HG03103 (cell line): ENCODE data around the gene MAP3K13.
"Not testable (repeated sequence)": the region's sequence is repeated elsewhere in the genome, so short reads cannot be mapped to it uniquely, and the experiment has no call there.

ENCODE experiments used
- ATAC-seq: cut with Tn5 transposase; IDR thresholded peaks from one replicate; pipeline ENCODE4 v1.9.1; 2021; ENCODE audit warnings: low read depth; ENCODE audit not compliant: unreplicated experiment

The MAP3K13 gene

DNA sequence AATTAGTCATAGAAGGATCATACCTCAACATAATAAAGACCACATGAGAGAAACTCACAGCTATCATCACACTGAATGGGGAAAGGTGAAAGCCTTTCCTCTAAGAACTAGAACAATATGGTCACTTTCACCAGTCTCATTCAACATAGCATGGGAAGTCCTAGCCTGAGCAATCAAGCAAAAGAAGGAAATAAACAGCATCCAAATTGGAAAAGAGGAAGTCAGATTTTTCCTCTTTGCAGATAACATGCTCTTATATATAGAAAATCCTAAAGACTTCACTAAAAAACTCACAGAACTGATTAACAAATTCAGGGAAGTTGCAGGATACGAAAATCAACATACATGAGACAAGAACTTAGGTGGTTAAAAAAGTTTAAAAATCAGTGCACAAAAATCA lies 24.7 kb downstream of the MAP3K13 start:
- no peak for ATAC-seq

DNA sequence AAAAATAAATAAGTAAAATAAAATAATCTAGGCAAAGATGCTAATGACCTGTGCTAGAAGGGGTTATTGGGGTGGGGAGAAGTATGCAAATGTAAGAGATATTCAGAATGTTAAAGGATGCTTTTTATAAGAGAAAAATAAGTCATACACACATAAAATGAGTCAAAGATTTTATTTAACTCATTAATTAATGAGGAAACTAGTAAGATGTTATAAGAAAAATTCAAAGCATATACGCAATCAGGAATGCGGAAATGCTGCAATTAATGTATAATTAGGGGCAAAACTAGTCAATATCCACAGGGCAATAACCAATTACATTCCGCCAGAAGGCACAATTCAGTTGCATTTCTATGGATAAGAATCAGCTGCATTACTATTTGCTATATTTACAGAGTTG lies 30.1 kb downstream of the MAP3K13 start:
- ATAC-seq, result no peak

DNA sequence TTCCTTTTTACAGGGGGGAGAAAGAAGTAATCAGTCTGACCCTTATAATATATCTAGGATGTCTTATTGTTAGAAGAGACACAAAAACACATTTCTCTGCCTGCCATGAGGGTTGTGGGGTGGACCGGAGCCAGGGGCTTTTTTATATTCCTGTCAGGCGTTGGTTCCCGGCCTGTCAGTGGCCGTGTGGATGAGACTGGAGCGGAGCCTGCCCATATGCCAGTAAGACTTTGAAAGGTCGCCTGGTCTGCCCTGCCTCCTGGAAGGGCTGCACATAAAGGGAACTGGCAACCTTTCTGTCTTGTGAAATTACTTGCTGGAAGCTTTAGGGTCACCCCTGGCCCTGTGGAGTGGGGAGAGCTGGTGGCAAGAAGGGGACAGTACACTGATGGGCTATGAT lies 34.7 kb downstream of the MAP3K13 start:
- ATAC-seq, result no peak

DNA sequence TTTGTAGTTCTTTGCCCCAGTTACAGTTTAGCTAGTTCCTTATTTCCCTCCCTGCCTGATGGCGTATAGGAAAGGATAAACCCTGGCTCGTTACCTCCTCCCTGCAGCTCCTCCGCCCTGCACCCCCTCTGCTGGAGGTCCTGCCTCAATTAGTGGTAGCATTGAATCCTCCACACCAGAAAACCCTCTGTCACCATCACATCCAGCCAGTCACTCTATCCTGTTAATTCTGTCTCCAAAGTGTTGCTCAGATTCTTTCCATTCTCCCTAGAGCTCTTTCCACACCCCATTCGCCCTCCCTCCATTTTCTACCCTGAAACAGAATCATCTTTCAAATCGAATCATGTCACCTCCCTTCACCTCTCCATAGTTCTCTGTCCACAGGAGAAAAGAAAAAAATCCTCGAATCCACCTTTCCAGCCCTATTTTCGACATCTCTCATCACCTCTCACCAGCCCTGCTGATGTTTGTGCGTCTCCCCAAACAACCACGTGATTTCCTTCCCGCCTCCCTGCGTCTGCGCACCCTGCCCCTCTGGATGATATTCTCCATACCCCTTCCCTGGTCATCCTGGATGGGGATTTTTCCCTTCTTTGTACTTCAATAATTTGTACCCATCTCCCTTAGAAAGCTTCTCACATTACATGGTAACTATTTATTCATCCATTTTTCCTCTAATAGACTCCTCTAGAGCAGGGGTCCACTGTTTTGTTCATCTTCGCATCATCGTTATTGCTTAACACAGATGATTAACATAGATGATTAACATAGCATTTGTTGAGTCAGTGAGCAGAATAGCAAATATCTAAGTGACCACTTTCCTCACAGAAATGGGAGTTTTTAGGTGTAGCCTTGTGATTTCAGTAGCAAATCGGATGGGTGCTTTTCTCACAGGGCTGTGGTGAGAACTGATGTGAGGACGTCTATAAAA lies 37.1 kb downstream of the MAP3K13 start:
- ATAC-seq, result no peak

DNA sequence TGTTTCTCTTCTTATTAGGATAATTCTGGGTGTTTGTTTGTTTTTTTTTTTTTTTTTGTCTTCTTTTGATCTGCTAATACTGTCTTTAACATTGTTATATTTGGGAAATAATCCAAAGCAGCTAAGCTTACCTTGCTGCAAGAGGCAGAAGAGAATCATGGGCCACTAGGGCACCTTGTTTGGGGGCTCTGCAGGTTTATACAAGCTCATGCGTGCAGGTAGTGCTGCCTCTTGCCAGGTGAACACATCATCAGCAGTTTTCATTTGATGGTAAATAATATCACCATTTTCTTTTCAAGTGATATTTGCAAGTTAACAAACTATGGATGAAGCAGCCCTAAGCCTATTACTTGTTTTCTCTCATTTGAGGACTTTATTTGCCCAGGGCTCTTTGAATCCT lies 37.9 kb downstream of the MAP3K13 start:
- ATAC-seq, result no peak

DNA sequence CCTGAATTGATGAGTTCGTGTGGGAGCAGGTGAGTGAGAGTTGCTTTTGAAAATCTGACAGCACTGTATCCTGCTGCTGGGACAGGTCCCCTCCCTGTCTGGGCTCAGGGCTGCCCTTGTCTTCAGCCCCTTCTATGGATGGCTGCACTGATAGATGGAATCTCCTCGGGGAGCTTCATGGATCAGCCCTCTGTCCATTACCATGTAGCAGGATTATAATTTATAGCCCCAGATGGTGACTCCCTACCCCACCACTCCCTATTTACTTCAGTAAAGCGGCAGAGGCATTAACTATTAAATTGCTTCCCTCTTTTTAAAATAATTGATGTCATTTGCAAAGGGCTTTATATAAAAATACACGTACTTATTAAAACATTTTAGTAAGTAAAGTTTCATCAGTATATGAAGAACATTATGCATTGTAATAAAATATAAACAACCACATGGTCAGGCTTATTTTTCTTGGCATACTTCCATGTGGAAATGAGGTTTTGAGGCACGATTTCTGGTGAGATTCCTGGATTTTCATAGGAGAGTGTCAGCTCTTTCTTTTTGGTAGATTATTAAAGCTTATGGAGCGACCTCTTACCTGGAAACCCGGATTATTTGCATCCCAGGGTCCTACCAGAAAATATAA lies 38.5 kb downstream of the MAP3K13 start:
- ATAC-seq, result no peak

DNA sequence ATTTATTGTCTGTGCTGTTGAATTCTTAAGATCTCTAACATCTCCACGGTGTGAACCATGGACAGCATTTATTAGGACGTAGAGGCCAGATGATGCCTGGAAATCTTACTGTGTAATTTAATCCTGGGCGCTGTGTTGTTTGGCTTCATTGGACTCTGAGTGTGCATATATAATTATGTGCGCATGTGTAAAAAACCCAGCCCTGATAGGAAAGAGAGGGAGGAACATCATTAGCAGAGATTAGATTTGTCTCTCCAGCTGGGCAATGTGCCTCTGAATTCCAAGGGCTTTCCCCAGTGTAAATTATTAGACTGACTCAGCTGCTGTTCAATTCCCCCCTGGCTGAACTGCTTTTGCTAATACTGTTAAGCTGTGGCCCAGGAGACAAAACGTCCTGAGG lies 39.6 kb downstream of the MAP3K13 start:
- ATAC-seq, result no peak

DNA sequence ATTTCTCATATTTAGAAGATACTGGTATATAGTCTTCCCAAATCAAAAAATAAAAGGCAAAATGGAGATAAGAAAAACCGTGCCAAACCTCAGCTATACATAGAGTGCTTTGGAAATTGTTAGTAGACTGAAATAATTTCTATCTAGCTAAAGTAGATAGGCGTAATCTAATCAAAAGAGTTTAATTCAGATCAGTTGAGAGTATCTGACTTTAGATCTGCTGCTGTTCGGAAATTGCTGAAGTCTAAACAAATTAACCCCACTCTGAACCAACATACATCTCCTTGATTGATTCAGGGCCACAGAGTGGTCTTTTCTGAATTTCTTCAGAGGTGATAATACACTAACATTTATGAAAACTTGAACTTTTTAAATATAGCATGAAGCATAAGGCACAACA lies 40.1 kb downstream of the MAP3K13 start:
- no peak for ATAC-seq

DNA sequence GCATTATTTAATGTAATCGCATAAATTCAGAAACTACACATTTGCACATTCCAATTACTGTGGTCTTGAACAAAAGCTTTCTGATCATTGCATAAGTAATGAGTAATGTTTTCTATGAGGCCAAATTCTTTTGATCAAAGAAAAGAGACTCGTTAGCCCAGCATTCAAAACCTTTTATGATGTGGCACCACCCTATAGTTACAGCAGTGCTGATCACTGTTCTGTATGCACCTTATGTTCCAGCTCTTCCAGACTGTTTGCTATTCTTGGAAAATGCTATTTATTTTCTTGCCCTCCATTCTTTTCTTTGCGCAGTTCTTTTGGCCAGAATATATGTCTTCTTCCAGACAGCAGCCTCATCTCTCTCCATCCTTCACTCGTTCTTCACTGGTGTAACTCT lies 42.3 kb downstream of the MAP3K13 start:
- ATAC-seq, result no peak

DNA sequence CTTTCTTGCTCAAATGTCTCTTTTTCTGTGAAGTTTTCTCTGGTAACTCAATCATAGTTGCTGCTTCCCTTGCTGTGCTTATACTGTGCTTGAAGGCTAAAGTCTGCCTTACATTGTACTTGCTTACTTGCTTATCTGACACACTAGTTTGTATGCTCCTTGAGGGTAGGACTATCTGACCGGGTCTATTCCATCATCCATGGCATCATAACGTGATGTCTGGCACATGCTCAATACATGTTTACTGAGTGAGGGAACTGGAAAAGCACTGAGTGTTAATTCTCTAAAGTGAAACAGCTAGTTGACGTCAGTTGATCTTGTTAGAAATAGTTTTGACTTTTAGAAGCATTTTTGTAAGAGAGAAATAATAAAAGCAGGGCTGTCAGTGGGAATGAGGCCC lies 42.7 kb downstream of the MAP3K13 start:
- ATAC-seq, result no peak

DNA sequence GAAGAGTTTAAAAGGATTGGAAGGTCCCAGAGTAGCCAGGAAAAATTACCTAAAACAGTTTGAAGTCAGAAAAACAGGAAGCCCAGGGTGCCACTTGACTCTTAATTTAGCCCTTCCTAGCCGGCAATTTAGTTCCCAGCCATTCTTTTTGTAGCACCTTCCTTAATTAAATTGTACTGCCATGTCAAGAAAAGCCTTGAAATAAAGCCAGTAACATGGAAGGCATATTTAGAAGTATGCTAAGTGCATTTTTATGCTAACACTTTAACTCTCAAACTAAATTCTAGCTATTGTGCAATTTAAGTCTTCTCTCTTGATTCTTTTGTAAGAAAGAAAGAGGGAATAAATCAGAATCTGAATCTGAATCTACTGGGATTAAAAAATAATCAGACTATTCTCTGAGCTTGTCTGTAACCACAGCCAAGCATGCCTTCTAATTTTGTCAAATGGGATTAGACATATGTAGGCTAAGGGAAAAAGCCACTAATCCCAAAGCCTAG lies 43.2 kb downstream of the MAP3K13 start:
- ATAC-seq, result no peak

DNA sequence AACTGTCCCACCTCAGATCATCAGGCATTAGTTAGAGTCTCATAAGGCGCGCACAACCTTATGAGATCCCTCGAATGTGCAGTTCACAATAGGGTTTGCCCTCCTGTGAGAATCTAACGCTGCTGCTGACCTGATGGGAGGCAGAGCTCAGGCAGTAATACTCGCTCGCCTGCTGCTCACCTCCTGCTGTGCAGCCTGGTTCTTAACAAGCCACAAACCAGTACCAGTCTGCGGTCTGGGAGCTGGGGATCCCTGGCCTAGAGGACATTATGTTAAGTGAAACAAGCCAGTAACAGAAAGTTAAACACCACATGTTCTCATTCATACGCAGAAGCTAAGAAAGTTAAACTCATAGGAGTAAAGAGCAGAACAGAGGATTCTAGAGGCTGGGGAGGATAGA lies 47.0 kb downstream of the MAP3K13 start:
- ATAC-seq, result no peak

DNA sequence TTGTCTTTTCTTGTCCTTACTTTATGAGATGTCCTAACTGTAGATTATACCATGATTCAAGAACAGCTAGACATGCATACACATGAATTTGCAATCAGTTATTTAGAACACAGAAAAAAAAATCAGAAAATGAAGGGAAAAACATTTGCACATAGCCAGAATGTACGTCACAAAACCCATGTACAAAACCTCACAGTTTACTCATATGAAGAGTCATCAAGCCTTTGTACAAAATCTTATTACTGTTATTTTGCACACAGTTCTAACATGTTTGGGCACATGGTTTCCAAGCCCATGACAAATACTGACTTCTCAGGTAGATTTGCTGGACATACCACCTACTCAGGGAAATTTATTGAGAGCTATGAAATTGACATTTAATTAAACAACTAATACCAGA lies 48.2 kb downstream of the MAP3K13 start:
- ATAC-seq, result no peak

DNA sequence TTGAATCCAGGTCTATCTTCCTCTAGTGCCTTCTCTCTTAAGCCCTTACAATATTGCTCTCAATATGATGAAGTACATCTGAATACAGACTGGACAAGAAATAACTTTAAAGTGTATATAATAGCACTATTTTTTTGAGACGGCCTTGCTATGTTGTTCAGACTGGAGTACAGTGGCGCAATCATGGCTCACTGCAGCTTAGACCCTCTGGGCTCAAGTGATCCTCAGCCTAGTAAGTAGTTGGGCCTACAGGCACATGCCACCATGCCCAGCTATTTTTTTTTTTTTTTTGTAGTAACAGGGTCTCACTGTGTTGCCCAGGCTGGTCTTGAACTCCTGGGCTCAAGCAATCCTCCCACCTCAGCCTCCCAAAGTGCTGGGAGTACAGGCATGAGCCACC lies 53.6 kb downstream of the MAP3K13 start:
- ATAC-seq, result no peak

DNA sequence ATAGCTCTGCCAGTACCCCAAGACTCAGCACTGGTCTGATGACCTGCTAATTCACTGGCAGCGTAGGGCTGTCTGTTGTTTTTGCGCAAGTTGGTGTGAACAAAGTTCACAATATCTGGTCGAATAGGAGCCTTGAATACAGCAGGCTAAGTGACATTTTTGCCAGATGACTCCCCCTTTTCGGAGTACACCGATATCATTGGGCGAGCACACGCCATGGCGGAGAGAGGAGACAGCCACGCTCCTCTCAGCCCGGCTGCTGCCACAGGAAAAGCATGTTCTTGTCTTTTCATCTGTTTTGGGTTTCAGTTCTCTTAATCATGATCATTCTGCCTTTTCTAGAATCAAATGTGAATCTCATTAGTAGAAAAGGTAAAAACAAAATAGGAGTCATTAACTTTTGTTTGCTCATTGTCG lies 55.6 kb downstream of the MAP3K13 start:
- ATAC-seq, result not testable (repeated sequence)

DNA sequence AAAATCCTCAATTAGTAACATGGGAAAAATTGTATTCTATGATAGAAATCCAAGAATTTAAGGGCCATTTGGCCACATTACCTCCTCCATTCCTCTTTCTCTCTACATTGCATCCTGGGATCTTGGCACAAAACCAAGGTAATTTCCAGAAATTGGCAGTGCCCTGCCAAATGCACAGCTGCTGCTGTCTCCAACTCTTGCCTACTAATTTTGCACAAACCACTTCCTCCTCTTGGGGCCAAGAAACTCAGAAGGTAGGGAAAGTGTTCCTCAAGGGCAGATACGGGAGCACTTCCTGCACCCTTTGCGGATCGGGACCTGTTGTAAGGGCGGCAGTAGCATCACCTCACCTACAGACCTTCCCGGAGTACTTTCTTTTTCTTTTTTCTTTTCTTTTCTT lies 57.8 kb downstream of the MAP3K13 start:
- ATAC-seq, result no peak

DNA sequence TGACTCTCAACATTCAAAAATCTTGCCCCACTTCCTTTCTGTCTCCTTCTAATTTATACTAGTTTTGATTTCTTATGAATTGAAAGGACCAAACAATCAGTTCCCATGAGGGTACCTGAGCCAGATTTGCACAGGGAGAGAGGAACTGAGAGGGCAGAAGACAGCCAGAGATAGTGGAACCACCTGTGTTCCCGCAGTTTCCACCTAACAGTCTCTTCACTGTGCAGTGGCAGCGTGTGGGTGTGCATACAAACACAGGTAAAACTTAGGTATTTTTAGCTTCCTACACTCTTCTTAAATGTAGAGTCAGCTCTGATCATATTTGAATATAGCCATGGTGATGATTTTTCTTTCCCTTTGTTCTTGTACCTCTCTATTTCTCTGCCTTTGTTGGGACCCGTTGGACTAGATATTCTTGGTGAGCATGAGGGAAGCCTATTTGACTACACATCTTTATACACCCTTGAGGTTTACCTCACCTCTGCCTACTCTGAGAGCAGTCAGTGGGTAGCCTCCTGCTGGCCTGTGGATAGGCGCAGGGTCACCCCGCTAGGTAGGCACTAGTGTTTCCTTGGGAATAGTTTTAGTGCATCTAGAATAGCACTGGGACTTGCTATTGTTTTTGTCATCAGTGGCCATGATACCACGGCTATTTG lies 58.8 kb downstream of the MAP3K13 start:
- peak; percentile 55 for ATAC-seq

DNA sequence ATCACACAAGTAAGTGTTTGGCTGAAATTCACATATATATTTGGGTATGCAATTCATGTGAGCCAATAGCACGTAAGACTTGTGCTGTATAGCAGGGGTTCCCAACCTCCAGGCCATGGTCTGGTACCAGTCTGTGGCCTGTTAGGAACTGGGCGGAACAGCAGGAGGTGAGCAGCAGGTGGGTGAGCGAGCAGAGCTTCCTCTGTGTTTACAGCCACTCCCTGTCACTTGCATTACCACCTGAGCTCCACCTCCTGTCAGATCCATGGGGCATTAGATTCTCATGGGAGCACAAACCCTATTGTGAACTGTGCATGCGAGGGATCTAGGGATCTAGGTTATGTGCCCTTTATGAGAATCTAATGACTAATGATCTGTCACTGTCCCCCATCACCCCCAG lies 59.7 kb downstream of the MAP3K13 start:
- ATAC-seq, result no peak

DNA sequence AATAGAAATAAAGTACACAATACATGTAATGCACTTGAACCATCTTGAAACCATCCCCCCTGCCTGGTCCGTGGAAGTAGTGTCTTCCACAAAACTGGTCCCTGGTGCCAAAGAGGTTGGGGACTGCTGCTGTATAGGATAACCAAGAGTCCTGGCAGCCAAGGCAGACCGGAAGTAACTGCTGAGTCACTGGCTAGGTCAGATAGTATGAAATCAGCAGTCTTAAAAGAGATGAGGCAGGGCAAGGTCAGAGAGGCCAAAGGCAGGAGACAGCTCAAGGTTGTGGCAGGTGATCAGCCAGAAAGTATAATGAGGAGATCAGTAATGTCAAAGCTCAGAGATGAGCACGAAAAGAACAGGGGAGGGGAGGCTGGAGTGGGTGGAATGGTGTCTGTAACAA lies 60.2 kb downstream of the MAP3K13 start:
- ATAC-seq, result no peak

DNA sequence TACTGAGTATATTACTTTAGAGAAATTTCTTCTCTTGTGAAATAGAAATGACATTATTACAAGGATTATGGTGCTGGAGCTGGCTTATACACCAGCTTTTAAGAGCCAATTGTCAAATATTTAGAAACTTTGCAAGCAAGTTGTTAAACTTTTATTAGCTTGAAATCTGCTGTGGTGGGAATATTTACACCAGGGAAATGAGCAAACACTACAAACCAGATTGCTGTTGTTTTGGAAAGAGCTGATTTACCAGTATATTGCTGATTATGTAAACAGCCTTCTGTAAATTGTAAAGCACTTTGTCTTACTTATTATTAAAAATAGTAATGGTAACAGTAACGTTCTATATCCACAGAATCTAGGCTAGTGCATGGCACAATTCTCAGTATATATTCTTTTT lies 61.5 kb downstream of the MAP3K13 start:
- no peak for ATAC-seq

DNA sequence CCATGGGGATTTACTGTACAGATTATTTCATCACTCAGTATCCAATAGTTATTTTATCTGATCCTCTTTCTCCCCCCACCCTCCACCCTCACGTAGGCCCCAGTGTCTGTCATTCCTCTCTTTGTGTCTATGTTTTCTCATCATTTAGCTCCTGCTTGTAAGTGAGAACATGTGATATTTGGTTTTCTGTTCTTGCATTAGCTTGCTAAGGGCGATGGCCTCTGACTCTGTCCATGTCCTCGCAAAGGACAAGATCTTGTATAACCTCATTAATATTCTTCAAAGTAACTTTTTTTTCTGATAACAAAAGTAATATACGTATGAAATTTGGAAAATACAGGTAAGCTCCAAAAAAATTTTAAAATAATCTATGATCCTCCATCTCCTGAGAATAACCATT lies 67.4 kb downstream of the MAP3K13 start:
- ATAC-seq, result no peak
